ENCODE results near the gene CCDC201. TPM values are rescaled to one million over a fixed set of nuclear protein-coding genes. Genes with fewer than 3 reads are reported as not detected.
"Not testable (repeated sequence)": the region's sequence is repeated elsewhere in the genome, so short reads cannot be mapped to it uniquely, and the experiment has no call there.

The CCDC201 gene
- total RNA-seq, 1 experiment from 2014 or later: not detected

DNA sequence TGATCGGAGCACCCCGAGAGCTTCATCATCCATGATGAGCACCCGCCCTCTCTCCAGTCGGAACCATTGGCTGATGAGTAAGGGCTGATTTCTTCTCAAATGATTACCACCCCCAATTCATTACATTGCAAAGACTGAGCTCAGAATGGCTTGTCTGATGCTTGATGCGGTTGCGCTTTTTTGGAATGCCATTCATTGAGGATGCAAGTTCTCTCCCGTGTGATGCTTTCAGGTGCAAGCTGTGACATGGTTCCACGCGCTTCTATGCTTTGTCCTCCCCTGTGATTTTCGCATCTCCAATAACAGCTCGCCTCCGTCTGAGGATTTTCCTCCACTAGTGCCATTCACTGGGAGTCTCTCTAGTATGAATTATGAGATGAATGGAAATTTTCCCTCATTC is 43.0 kb downstream of the CCDC201 start:
- not testable (repeated sequence) for DNase-seq; H3K4me3 ChIP-seq (ENCODE audit: insufficient read depth, low read depth, low read length); H3K27me3 ChIP-seq (ENCODE audit: control insufficient read depth, insufficient read depth, low read length); H3K36me3 ChIP-seq (replicated peaks; ENCODE audit: control insufficient read depth, insufficient read depth, low read length)

GRCh38 chr7:45827731-45828130 is 45.2 kb downstream of the CCDC201 start:
- DNase-seq; H3K4me3 ChIP-seq (ENCODE audit: insufficient read depth, low read depth, low read length); H3K27me3 ChIP-seq (ENCODE audit: control insufficient read depth, insufficient read depth, low read length); H3K36me3 ChIP-seq (replicated peaks; ENCODE audit: control insufficient read depth, insufficient read depth, low read length): not testable (repeated sequence)

DNA sequence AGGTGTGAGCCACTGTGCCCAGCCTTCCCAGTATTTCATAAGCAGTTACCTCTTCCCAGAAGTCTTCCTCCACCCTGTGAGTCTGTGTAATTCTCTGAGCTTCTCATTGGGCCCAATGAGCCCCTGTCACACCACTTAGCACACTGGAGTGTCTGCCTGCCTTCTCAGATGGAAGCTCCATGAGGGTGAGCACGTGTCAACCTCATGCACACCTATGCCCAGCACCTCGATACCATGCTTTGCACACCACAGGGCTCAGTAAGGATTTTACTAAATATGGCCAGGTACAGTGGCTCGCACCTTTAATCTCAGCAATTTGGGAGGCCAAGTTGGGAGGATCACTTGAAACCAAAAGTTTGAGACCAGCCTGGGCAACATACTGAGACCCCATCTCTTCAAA is 46.3 kb downstream of the CCDC201 start:
- not testable (repeated sequence) for H3K36me3 ChIP-seq (replicated peaks; ENCODE audit: control insufficient read depth, insufficient read depth, low read length); H3K27me3 ChIP-seq (ENCODE audit: control insufficient read depth, insufficient read depth, low read length); DNase-seq; H3K4me3 ChIP-seq (ENCODE audit: insufficient read depth, low read depth, low read length)

DNA sequence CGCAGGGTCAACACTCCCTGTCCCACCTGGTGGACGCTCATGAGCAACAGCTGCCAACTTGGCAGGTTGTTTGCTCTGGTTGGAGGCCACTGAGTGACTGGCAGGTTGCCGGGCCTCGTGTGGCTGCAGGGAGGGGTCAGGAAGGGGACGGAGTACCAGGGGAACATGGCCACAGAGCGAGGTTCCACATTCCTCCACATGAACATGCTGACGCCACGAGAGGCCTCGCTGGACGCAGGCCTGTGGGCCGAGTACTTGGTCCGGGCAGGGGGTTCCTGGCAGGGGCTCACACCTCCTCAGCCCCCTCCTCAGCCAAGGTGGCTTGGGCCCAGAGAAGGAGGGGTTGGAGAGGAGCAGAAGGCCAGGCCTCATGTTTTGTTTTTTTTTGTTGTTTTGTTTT is 54.1 kb downstream of the CCDC201 start:
- H3K27me3 ChIP-seq (ENCODE audit: control insufficient read depth, insufficient read depth, low read length); DNase-seq; H3K4me3 ChIP-seq (ENCODE audit: insufficient read depth, low read depth, low read length); H3K36me3 ChIP-seq (replicated peaks; ENCODE audit: control insufficient read depth, insufficient read depth, low read length): not testable (repeated sequence)

- not testable (repeated sequence) for H3K4me3 ChIP-seq (ENCODE audit: insufficient read depth, low read depth, low read length); H3K27me3 ChIP-seq (ENCODE audit: control insufficient read depth, insufficient read depth, low read length); DNase-seq; H3K36me3 ChIP-seq (replicated peaks; ENCODE audit: control insufficient read depth, insufficient read depth, low read length)
These were observed 55.0 kb downstream of the CCDC201 start for GRCh38 chr7:45817913-45818312.

DNA sequence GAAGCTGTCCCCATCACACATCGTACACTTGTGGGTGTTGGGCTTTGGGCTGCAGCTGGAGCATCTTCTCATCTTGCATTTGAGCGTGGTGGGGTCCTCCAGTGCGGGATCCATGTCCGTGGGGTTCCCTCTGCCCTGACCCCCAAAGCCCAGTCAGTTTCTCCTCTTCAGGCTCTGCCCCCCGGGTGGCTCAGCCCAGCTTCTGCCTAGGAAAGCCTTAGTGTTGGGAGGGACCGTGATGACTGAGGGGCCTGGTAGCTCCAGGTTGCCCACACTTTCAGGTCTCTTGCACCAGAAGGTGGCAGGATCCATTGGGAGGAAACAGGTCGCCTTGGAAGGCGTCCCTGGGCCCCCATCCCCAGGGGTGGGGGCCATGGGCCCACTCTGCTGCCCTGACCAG is 55.9 kb downstream of the CCDC201 start:
- DNase-seq; H3K36me3 ChIP-seq (replicated peaks; ENCODE audit: control insufficient read depth, insufficient read depth, low read length); H3K27me3 ChIP-seq (ENCODE audit: control insufficient read depth, insufficient read depth, low read length); H3K4me3 ChIP-seq (ENCODE audit: insufficient read depth, low read depth, low read length): not testable (repeated sequence)

DNA sequence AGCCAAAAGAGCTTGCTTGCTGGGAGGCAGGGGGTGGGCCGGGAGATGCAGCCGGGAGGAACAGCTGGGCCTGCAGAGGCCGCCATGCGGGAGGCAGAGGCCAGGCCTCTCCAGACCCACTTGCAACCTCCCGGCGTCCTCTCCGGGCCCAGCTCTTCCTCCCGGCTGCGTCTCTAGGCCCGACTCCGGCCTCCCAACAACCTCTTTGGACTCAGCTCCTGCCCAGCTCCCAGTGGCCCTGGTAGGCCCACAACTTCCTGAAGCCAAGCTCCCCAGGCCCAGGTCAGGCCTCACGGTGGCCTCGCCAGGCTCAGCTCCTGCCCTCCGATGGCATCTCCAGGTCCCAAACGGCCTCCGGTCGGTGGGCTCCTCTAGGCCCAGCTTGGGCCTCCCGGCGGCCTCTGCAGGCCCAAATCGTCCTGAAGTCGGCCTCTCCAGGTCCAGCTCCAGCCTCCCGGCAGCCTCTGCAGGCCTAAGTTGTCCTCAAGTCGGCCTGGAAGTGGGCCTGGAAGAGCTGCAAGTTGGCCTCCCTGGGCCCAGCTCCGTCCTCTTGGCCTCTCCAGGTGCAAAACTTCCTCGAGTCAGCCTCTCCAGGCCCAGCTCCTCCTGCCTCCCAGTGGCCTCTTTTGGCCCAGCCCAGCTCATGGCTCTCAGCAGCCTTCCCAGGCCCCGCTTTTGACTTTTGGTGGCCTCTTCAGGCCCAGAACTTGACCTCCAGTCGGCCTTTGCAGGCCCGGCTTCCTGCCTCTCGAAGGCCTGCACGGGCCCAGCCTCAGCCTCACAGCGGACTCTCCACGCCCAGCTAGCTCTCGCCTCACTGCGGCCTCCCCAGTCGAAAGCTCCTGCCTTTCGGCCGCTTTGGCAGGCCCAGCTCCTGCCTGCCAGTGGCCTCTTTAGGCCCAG is 58.4 kb downstream of the CCDC201 start:
- not testable (repeated sequence) for DNase-seq; H3K27me3 ChIP-seq (ENCODE audit: control insufficient read depth, insufficient read depth, low read length); H3K36me3 ChIP-seq (replicated peaks; ENCODE audit: control insufficient read depth, insufficient read depth, low read length); H3K4me3 ChIP-seq (ENCODE audit: insufficient read depth, low read depth, low read length)

DNA sequence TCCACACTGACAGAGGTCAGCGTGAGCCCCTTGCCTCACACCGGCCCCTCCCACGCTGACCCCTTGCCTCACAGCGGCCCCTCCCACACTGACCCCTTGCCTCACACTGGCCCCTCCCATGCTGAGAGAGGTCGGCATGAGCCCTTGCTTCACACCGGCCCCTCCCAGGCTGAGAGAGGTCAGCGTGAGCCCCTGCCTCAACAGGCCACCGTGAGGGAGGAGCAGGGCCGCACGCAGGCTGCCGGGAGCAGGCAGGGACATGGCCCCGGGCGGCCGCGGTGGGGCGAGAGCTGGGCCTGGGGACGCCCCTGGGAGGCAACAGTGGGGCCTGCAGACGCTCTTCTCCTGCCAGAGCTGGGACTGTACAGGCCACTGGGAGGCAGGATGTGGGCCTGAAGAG is 59.1 kb downstream of the CCDC201 start:
- DNase-seq; H3K36me3 ChIP-seq (replicated peaks; ENCODE audit: control insufficient read depth, insufficient read depth, low read length); H3K4me3 ChIP-seq (ENCODE audit: insufficient read depth, low read depth, low read length); H3K27me3 ChIP-seq (ENCODE audit: control insufficient read depth, insufficient read depth, low read length): not testable (repeated sequence)

DNA sequence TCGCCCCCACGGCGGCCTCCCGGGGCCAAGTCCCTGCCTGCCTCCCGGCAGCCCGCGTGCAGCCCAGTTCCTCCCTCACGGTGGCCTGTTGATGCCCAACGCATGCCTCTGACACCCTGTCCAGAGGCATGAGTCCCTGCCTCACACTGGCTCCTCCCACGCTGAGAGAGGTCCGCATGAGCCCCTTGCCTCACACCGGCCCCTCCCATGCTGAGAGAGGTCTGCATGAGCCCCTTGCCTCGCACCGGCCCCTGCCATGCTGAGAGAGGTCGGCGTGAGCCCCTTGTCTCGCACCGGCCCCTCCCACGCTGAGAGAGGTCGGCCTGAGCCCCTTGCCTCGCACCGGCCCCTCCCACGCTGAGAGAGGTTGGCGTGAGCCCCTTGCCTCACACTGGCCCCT is 59.9 kb downstream of the CCDC201 start:
- DNase-seq: no peak

GRCh38 chr7:45811652-45812234 is 61.1 kb downstream of the CCDC201 start:
- not testable (repeated sequence) for H3K27me3 ChIP-seq (ENCODE audit: control insufficient read depth, insufficient read depth, low read length); H3K4me3 ChIP-seq (ENCODE audit: insufficient read depth, low read depth, low read length); H3K36me3 ChIP-seq (replicated peaks; ENCODE audit: control insufficient read depth, insufficient read depth, low read length)
- peak; percentile 33 for DNase-seq

More for the DNA sequence above, 59.9 kb downstream of the CCDC201 start:
- Histone ChIP-seq H3K36me3 (replicated peaks; ENCODE audit: control insufficient read depth, insufficient read depth, low read length) (no peaks in the 10 kb centered on the region), H3K27me3 (ENCODE audit: control insufficient read depth, insufficient read depth, low read length) (no peaks in the 10 kb centered on the region), H3K4me3 (ENCODE audit: insufficient read depth, low read depth, low read length) (no peak overlapping the region)

- not testable (repeated sequence) for H3K36me3 ChIP-seq (replicated peaks; ENCODE audit: control insufficient read depth, insufficient read depth, low read length); DNase-seq; H3K4me3 ChIP-seq (ENCODE audit: insufficient read depth, low read depth, low read length); H3K27me3 ChIP-seq (ENCODE audit: control insufficient read depth, insufficient read depth, low read length)
These were observed 62.4 kb downstream of the CCDC201 start for GRCh38 chr7:45810451-45811005.

Other genes starting within 250 kb of the CCDC201 start
- not detected in 2 replicates for gene IGFBP1, start 15.4 kb upstream of the CCDC201 start, total RNA-seq (2014; rRNA removed; shearing (Covaris generic))
- 2.7 and 5.6 TPM in 2 replicates for gene IGFBP3, start 48.2 kb upstream of the CCDC201 start, total RNA-seq (2014; rRNA removed; shearing (Covaris generic))